Peyer's patch (tissue), 4 donors: Measurements from ENCODE around the gene FAM177B. TPM values are rescaled to one million over a fixed set of nuclear protein-coding genes. Genes with fewer than 3 reads are reported as not detected.
"Not testable (repeated sequence)": the region's sequence is repeated elsewhere in the genome, so short reads cannot be mapped to it uniquely, and the experiment has no call there.

Experiments used
- DNase-seq, 3 donors: peaks; one replicate each; pipeline ENCODE4 v3.0.0-alpha.2; 2017 to 2019
- H3K27ac ChIP-seq, 4 donors: fragments of 200-600 bp; sonication (generic); one replicate each; pipeline ENCODE4 v1.5.1; 2016 to 2019
- H3K27me3 ChIP-seq, 2 donors: fragments of 200-600 bp; sonication (generic); one replicate each; pipeline ENCODE4 v1.5.1; 2019
- H3K36me3 ChIP-seq, 3 donors: fragments of 200-600 bp; sonication (generic); one replicate each; pipeline ENCODE4 v1.5.1; 2016 to 2019
- H3K4me1 ChIP-seq, 4 donors: fragments of 200-600 bp; sonication (generic); one replicate each; pipeline ENCODE4 v1.5.1; 2016 to 2019
- H3K4me3 ChIP-seq, 4 donors: fragments of 200-600 bp; sonication (generic); 1 replicate in 3 of 4; 2 replicates in 1 of 4; pipeline ENCODE4 v1.5.1; 2016 to 2019; ENCODE audit warnings: mild to moderate bottlenecking in 1 of 4
- H3K9me3 ChIP-seq, 4 donors: fragments of 200-600 bp; sonication (generic); one replicate each; pipeline ENCODE4 v1.5.1; 2016 to 2019; ENCODE audit warnings: mild to moderate bottlenecking in 1 of 4
- POLR2A ChIP-seq, 2 donors: fragments of 450-650 bp; IDR thresholded peaks; one replicate each; pipeline ENCODE4 v1.5.1; 2017; ENCODE audit warnings: antibody characterized with exemption in 2 of 2, mild to moderate bottlenecking in 2 of 2, moderate library complexity in 2 of 2
- total RNA-seq, 4 donors: library from RNA; depleted of rRNA; stranded (reverse); fragments of >200 nt; gene quantifications; one replicate each; pipeline ENCODE4 v1.1.0, GENCODE V29; 2016
- TF ChIP-seq, protein P1 (sequence below), 6 experiments: fragments of 450-650 bp in 4 of 6; fragments of 200-600 bp in 2 of 6; sonication (generic) in 1 of 6; IDR thresholded peaks; one replicate each; pipeline ENCODE4 v1.5.1; 2017 to 2019; ENCODE audit warnings: antibody characterized with exemption in 6 of 6, mild to moderate bottlenecking in 3 of 6, moderate library complexity in 1 of 6

The FAM177B gene
- total RNA-seq, 4 donors from 2014 or later, result 14.9 to 40.4 (median 19.6) TPM

DNA sequence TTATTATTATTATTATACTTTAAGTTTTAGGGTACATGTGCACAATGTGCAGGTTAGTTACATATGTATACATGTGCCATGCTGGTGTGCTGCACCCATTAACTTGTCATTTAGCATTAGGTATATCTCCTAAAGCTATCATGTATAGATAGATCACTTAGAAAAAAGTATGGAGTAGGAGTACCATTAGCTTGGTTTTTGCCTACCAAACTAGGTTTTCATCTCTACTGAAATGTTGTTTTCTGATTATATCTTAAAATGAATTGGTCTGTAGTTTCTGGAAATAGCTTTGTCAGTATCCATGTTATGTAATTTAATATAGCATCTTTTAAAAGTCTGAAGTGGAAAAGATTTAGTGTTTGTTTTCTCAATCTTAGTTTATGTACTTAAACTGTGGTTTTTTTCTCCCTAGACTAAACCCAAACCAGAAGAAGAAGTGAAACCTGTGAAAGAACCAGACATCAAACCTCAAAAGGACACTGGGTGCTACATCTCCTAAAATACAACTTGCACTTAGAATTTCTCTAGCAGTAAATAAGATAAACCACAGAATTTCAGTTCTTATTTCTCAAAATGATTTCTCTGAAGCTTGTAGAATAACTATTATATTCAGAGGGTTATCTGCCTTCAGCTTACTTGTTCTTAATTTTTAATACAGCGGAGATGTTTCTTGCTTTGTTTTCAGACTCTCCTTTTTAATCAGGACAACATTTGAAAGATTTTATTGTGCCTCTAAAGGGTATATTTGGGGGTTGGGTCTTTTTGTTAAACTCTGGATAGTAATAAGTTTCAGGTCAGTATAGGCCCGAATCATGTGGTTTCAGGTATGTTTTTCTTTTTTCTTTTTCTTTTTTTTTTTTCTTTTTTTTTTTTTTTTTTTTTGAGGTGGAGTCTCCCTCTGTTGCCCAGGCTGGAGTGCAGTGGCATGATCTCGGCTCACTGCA is 4.5 kb upstream of the FAM177B start:
- Histone ChIP-seq H3K27me3 (no peaks in the 10 kb centered on the region), H3K36me3 (peaks cover 0 to 87% (median 0%) of the 10 kb centered on the region in 3 donors), H3K9me3 (no peaks in the 10 kb centered on the region), H3K27ac (peak overlapping the region in 2 of 4 donors; percentile 78 to 80), H3K4me1 (peaks cover 0 to 9% (median 0%) of the 10 kb centered on the region in 4 donors), H3K4me3 (no peak overlapping the region)
- TF ChIP-seq POLR2A (IDR thresholded peaks at IDR 0.05), result no peak
- TF ChIP-seq, protein P1, sequence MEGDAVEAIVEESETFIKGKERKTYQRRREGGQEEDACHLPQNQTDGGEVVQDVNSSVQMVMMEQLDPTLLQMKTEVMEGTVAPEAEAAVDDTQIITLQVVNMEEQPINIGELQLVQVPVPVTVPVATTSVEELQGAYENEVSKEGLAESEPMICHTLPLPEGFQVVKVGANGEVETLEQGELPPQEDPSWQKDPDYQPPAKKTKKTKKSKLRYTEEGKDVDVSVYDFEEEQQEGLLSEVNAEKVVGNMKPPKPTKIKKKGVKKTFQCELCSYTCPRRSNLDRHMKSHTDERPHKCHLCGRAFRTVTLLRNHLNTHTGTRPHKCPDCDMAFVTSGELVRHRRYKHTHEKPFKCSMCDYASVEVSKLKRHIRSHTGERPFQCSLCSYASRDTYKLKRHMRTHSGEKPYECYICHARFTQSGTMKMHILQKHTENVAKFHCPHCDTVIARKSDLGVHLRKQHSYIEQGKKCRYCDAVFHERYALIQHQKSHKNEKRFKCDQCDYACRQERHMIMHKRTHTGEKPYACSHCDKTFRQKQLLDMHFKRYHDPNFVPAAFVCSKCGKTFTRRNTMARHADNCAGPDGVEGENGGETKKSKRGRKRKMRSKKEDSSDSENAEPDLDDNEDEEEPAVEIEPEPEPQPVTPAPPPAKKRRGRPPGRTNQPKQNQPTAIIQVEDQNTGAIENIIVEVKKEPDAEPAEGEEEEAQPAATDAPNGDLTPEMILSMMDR (IDR thresholded peaks at IDR 0.05), result no peak
- no peak for DNase-seq

DNA sequence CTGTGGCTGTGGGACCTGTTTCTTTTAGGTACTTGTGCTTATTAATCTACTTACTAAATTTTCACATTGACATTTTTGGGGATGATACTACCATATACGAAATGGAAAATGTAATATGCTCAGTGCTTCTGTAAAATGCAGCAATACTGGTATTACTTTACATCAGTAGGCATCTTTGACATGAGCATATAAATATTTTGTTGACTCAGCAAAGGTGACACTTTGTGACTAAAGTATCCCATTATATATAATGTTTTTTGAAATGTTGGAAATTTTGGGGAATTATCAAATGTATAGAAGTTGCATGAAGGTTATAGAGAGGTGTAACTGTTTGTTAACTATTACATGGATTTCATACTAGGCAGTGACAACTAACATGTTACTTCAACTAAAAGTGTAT is 2.3 kb upstream of the FAM177B start:
- Histone ChIP-seq H3K9me3 (no peaks in the 10 kb centered on the region), H3K4me1 (peaks cover 0 to 9% (median 0%) of the 10 kb centered on the region in 4 donors), H3K27me3 (no peaks in the 10 kb centered on the region), H3K4me3 (no peak overlapping the region), H3K27ac (peak overlapping the region in 2 of 4 donors; percentile 78 to 80), H3K36me3 (peaks cover 0 to 65% (median 0%) of the 10 kb centered on the region in 3 donors)
- TF ChIP-seq, protein P1 (IDR thresholded peaks at IDR 0.05), result no peak
- TF ChIP-seq POLR2A (IDR thresholded peaks at IDR 0.05), result no peak
- no peak for DNase-seq

DNA sequence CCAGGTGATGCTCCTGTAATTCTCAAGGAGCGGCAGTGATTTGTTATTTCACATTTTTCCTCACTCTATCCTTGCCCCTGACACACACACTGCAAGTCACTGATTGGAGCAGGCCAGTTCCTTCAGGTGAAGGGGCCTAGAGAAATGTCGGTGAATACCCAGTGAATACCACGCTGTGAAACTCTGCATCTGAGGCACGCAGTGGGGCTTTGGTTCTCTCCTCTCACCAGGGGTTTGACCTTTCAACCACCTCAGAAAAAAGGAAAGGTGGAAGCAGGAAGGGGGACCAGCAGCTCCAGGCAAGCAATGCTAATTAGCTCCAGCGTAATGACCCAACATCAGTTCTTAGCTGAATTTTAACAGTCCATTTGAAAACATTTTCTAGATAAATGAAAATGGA is 532 bp upstream of the FAM177B start:
- H3K4me3 ChIP-seq, result no peak overlapping the region
- DNase-seq, result no peak
- H3K27ac ChIP-seq, result peak overlapping the region in 3 of 4 donors; percentile 31 to 57 (median 46)
- peaks cover 0 to 9% (median 0%) of the 10 kb centered on the region in 4 donors for H3K4me1 ChIP-seq
- TF ChIP-seq, protein P1 (IDR thresholded peaks at IDR 0.05), result no peak
- no peak for TF ChIP-seq POLR2A (IDR thresholded peaks at IDR 0.05)
- no peaks in the 10 kb centered on the region for H3K27me3 ChIP-seq
- peaks cover 0 to 47% (median 0%) of the 10 kb centered on the region in 3 donors for H3K36me3 ChIP-seq
- no peaks in the 10 kb centered on the region for H3K9me3 ChIP-seq

DNA sequence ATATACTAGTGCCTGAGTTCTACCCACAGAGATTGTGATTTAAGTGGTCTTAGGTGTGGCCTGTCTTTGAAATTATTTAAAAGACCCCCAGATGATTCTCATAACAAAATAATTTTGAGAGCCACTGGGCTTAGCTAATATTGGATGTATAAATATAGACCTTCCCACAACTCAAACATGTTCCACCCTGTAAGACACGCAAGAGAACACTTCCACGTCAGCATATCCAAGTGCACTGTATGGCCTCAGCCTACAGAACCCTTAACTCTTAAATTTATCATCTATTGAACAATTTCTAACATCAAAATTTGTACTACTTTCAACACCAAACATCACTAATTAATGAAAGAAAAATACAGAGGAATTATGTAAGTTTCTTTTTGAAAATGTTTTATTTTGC is 2.5 kb downstream of the FAM177B start:
- no peak for TF ChIP-seq POLR2A (IDR thresholded peaks at IDR 0.05)
- TF ChIP-seq, protein P1 (IDR thresholded peaks at IDR 0.05), result no peak
- H3K9me3 ChIP-seq, result no peaks in the 10 kb centered on the region
- H3K4me1 ChIP-seq, result peaks cover 0 to 6% (median 0%) of the 10 kb centered on the region in 4 donors
- H3K27me3 ChIP-seq, result no peaks in the 10 kb centered on the region
- H3K27ac ChIP-seq, result peak overlapping the region in 3 of 4 donors; percentile 27 to 59 (median 57)
- peaks cover 0 to 17% (median 0%) of the 10 kb centered on the region in 3 donors for H3K36me3 ChIP-seq
- H3K4me3 ChIP-seq, result no peak overlapping the region
- DNase-seq, result no peak

DNA sequence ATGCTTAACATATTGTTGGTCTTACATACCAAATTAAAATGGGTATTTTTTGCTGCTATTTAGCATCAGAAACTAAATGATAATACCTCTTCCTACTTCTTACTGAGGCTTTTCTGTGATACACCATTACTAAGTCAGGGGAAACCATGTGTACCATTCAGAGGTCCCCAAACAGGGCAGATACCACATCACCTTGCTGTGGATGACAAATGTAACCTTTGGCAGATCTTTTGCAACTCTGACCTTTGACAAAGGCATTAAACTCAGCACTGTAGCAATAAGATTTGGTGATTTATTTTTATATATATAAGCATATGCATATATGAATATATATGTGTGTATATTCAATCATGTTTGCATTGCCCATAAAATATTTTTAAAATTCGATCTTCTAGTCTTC is 2.9 kb downstream of the FAM177B start:
- Histone ChIP-seq H3K4me1 (peaks cover 0 to 6% (median 0%) of the 10 kb centered on the region in 4 donors), H3K36me3 (peaks cover 0 to 13% (median 0%) of the 10 kb centered on the region in 3 donors), H3K4me3 (peak overlapping the region in 1 of 4 donors; percentile 12), H3K9me3 (no peaks in the 10 kb centered on the region), H3K27ac (peak overlapping the region in 2 of 4 donors; percentile 57 to 59), H3K27me3 (no peaks in the 10 kb centered on the region)
- no peak for DNase-seq
- no peak for TF ChIP-seq POLR2A (IDR thresholded peaks at IDR 0.05)
- TF ChIP-seq, protein P1 (IDR thresholded peaks at IDR 0.05), result no peak

DNA sequence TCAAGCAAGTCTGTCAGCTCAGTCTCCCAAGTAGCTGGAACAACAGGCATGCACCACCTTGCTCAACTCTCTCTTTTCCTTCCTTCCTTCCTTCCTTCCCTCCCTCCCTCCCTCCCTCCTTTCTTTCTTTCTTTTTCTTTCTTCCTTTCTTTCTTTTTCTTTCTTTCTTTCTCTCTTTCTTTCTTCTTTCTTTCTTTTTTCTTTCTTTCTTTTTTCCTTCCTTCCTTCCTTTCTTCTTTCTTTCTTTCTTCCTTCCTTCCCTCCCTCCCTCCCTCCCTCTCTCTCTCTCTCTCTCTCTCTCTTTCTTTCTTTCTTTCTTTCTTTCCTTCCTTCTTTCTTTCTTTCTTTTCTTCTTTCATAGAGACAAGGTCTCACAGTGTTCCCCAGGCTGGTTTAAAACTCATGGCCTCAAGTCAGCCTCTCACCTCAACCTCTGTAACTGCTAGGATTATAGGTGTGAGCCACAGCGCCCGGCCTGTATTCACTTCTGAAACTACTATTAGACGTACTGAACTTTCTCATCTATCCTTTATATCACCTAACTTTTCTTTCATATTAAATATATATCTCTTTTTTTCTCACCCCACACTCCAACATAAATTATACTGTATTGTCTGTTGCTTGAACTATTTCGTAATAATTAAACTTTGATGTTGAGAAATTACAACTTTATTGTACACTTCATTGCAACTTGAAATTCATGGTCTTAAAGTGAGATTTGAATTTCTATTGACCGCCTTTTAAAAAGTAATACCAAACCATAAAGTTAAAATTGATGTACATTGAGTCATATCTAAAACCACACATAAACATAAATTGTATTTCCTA is 4.8 kb downstream of the FAM177B start:
- H3K4me3 ChIP-seq, H3K27ac ChIP-seq, H3K36me3 ChIP-seq, H3K9me3 ChIP-seq, DNase-seq, H3K4me1 ChIP-seq, H3K27me3 ChIP-seq: not testable (repeated sequence)
